Liver (tissue), 9 donors: ENCODE data around the gene COL1A2. TPM values are rescaled to one million over a fixed set of nuclear protein-coding genes. Genes with fewer than 3 reads are reported as not detected.

Experiments used
- DNase-seq: peaks from one replicate; pipeline ENCODE4 v3.0.0-alpha.2; 2017; ENCODE audit warnings: low spot score
- H3K27ac ChIP-seq, 2 donors: one replicate each; pipeline ENCODE4 v1.7.0; 2013; ENCODE audit warnings: inconsistent platforms in 2 of 2, low read length in 2 of 2, control low read depth in 1 of 2, low read depth in 1 of 2, mild to moderate bottlenecking in 1 of 2
- H3K27me3 ChIP-seq, 4 donors: one replicate each; pipeline versions ENCODE4 v1.6.1 to v1.7.0; 2013; ENCODE audit warnings: low read length in 3 of 4, inconsistent platforms in 1 of 4, mild to moderate bottlenecking in 1 of 4, moderate library complexity in 1 of 4; ENCODE audit not compliant: control insufficient read depth in 4 of 4, insufficient read depth in 4 of 4
- H3K36me3 ChIP-seq, 4 donors: one replicate each; pipeline versions ENCODE4 v1.6.1 to v1.7.0; 2013; ENCODE audit warnings: low read length in 3 of 4, mild to moderate bottlenecking in 3 of 4, low read depth in 1 of 4, moderate library complexity in 1 of 4; ENCODE audit not compliant: control insufficient read depth in 4 of 4, insufficient read depth in 3 of 4
- H3K4me1 ChIP-seq, 4 donors: one replicate each; pipeline versions ENCODE4 v1.6.1 to v1.7.0; 2013; ENCODE audit warnings: low read length in 3 of 4, mild to moderate bottlenecking in 3 of 4, moderate library complexity in 1 of 4; ENCODE audit not compliant: control insufficient read depth in 4 of 4, insufficient read depth in 4 of 4
- H3K4me3 ChIP-seq, 3 donors: one replicate each; pipeline versions ENCODE4 v1.6.1 to v1.7.0; 2013; ENCODE audit warnings: low read length in 3 of 3, control low read depth in 1 of 3, low read depth in 1 of 3, mild to moderate bottlenecking in 1 of 3
- H3K9ac ChIP-seq, 2 donors: one replicate each; pipeline ENCODE4 v1.7.0; 2013; ENCODE audit warnings: low read length in 2 of 2, mild to moderate bottlenecking in 2 of 2, moderate library complexity in 2 of 2, control low read depth in 1 of 2, low read depth in 1 of 2
- H3K9me3 ChIP-seq, 4 donors: one replicate each; pipeline versions ENCODE4 v1.6.1 to v1.7.0; 2013; ENCODE audit warnings: low read length in 3 of 4; ENCODE audit not compliant: control insufficient read depth in 4 of 4
- ATF3 ChIP-seq: IDR thresholded peaks from 2 replicates; pipeline ENCODE4 v1.6.1; 2016; ENCODE audit warnings: antibody characterized with exemption
- CTCF ChIP-seq: fragments of 150-350 bp; IDR thresholded peaks from 2 replicates; pipeline ENCODE4 v1.5.1; 2017; ENCODE audit warnings: improper control_type of control experiment, low read depth, low read length; ENCODE audit not compliant: missing input control
- EGR1 ChIP-seq, 2 donors: IDR thresholded peaks; 2 replicates each; pipeline ENCODE4 v1.6.1; 2016 to 2018; ENCODE audit warnings: antibody characterized with exemption in 2 of 2, low read depth in 2 of 2
- FOXA1 ChIP-seq: IDR thresholded peaks from 2 replicates; pipeline ENCODE4 v1.6.1; 2016; ENCODE audit warnings: antibody characterized with exemption
- FOXA2 ChIP-seq: IDR thresholded peaks from 2 replicates; pipeline ENCODE4 v1.6.1; 2016; ENCODE audit warnings: antibody characterized with exemption
- GABPA ChIP-seq, 2 donors: IDR thresholded peaks in 1 of 2; conservative IDR thresholded peaks in 1 of 2; 2 replicates each; pipeline ENCODE4 v1.6.1; 2016; ENCODE audit warnings: antibody characterized with exemption in 2 of 2, mild to moderate bottlenecking in 1 of 2, moderate library complexity in 1 of 2
- HNF4A ChIP-seq, 2 donors: conservative IDR thresholded peaks; 2 replicates each; pipeline ENCODE4 v1.6.1; 2016; ENCODE audit warnings: antibody characterized with exemption in 2 of 2, mild to moderate bottlenecking in 2 of 2
- JUND ChIP-seq, 2 donors: IDR thresholded peaks; 2 replicates each; pipeline ENCODE4 v1.6.1; 2016; ENCODE audit warnings: antibody characterized with exemption in 2 of 2
- MAX ChIP-seq: IDR thresholded peaks from 2 replicates; pipeline ENCODE4 v1.6.1; 2016; ENCODE audit warnings: antibody characterized with exemption
- NR2F2 ChIP-seq: IDR thresholded peaks from 2 replicates; pipeline ENCODE4 v1.6.1; 2016; ENCODE audit warnings: antibody characterized with exemption
- REST ChIP-seq: IDR thresholded peaks from 2 replicates; pipeline ENCODE4 v1.6.1; 2016; ENCODE audit warnings: antibody characterized with exemption, mild to moderate bottlenecking
- RXRA ChIP-seq, 2 donors: IDR thresholded peaks; 2 replicates each; pipeline ENCODE4 v1.6.1; 2017 to 2018; ENCODE audit warnings: antibody characterized with exemption in 2 of 2, mild to moderate bottlenecking in 1 of 2
- SP1 ChIP-seq: IDR thresholded peaks from 2 replicates; pipeline ENCODE4 v1.6.1; 2018; ENCODE audit warnings: antibody characterized with exemption, mild to moderate bottlenecking
- TAF1 ChIP-seq: conservative IDR thresholded peaks from 2 replicates; pipeline ENCODE4 v1.6.1; 2016; ENCODE audit warnings: antibody characterized with exemption, mild to moderate bottlenecking
- YY1 ChIP-seq: IDR thresholded peaks from 2 replicates; pipeline ENCODE4 v1.6.1; 2016; ENCODE audit warnings: antibody characterized with exemption, mild to moderate bottlenecking
- WGBS: extraction: QIAGEN DNeasy Blood & Tissue Kit; methylation state at CpG from one replicate; pipeline ENCODE4 v1.1.7; 2013; 5-methylcytosine and 5-hydroxymethylcytosine counted together
- polyA plus RNA-seq, 2 donors: library from polyadenylated mRNA; stranded (reverse) in 1 of 2; unstranded in 1 of 2; fragments of 200-250 nt in 1 of 2; fragments of >200 nt in 1 of 2; fragmentation: Nextera tagmentation in 1 of 2; extraction: Ambion mirVana in 1 of 2; gene quantifications; one replicate each; pipeline versions ENCODE4 v1.2.1 to v1.2.3, GENCODE V29; 2013 to 2015
- total RNA-seq, 2 donors: library from RNA; depleted of rRNA; stranded (reverse); fragments of >200 nt; gene quantifications; one replicate each; pipeline ENCODE4 v1.2.3, GENCODE V29; 2014
- donor health status: healthy.
- donor health status: healthy.
- donor health status: healthy.
- donor health status: healthy.
- donor health status: healthy.

Gene COL1A2
- total and polyA plus RNA-seq, 4 donors: 11.5 to 86.2 (median 42.0) TPM

GRCh38 chr7:94433224-94433623 lies 38.5 kb downstream of the COL1A2 start:
- 87% methylated on average over 2 of the region's 2 CpGs for WGBS
- TF ChIP-seq MAX: no peak
- no peak for TF ChIP-seq REST
- no peak for TF ChIP-seq FOXA1
- TF ChIP-seq SP1: no peak
- TF ChIP-seq YY1: no peak
- TF ChIP-seq EGR1 (IDR thresholded peaks at IDR 0.05; ENCODE audit: low read depth in 2 of 2): no peak
- no peak for TF ChIP-seq ATF3
- no peak for TF ChIP-seq GABPA (IDR thresholded peaks at IDR 0.05 in 1 of 2, conservative IDR thresholded peaks at IDR 0.05 in 1 of 2)
- no peak for TF ChIP-seq NR2F2
- no peak for TF ChIP-seq CTCF
- no peak for TF ChIP-seq TAF1
- no peak for TF ChIP-seq FOXA2
- TF ChIP-seq HNF4A (conservative IDR thresholded peaks at IDR 0.05): no peak
- no peak for TF ChIP-seq JUND (IDR thresholded peaks at IDR 0.05)
- no peak for TF ChIP-seq RXRA (IDR thresholded peaks at IDR 0.05)
- no peak for DNase-seq
- Histone ChIP-seq H3K4me3 (no peak overlapping the region), H3K27me3 (no peaks in the 10 kb centered on the region), H3K9me3 (no peaks in the 10 kb centered on the region), H3K4me1 (no peaks in the 10 kb centered on the region), H3K36me3 (no peaks in the 10 kb centered on the region), H3K27ac (no peak overlapping the region), H3K9ac (no peak overlapping the region)

GRCh38 chr7:94434042-94434441 lies 39.3 kb downstream of the COL1A2 start:
- Histone ChIP-seq H3K27ac (no peak overlapping the region), H3K27me3 (no peaks in the 10 kb centered on the region), H3K36me3 (no peaks in the 10 kb centered on the region), H3K4me1 (no peaks in the 10 kb centered on the region), H3K4me3 (no peak overlapping the region), H3K9ac (no peak overlapping the region), H3K9me3 (no peaks in the 10 kb centered on the region)
- 92% methylated on average over 2 of the region's 2 CpGs for WGBS
- DNase-seq: no peak
- TF ChIP-seq HNF4A (conservative IDR thresholded peaks at IDR 0.05) (no peak), TAF1 (no peak)
